IMR-90 (cell line): Measurements from ENCODE around the gene HMCES. TPM values are rescaled to one million over a fixed set of nuclear protein-coding genes. Genes with fewer than 3 reads are reported as not detected.

ENCODE experiments used
- ATAC-seq: fragments of 200-7000 bp; cut with Tn5 transposase; 2 replicates; pipeline ENCODE4 v1.9.1; 2020; ENCODE audit warnings: low read depth, mild to moderate bottlenecking, moderate library complexity
- BruUV-seq: library from RNA; stranded (reverse); fragments of 400-500 nt; replicated peaks from 2 replicates; lab custom pipeline; 2021; lab: Mats Ljungman, UMichigan
- CTCF ChIA-PET: fragments of 300-600 bp; formaldehyde crosslinking; extraction: SDS; loops from one replicate; lab custom pipeline; 2021; ENCODE audit warnings: antibody characterized with exemption; lab: Yijun Ruan, JAX
- POLR2A ChIA-PET: fragments of 300-600 bp; sonication (Branson Sonifier 250); formaldehyde crosslinking; loops from one replicate; lab custom pipeline; 2022; ENCODE audit warnings: antibody characterized with exemption; ENCODE audit not compliant: unreplicated experiment; lab: Charles Lee
- DNase-seq: peaks from one replicate; pipeline ENCODE4 v3.0.0; 2013
- H2AFZ ChIP-seq: replicated peaks from 2 replicates; pipeline ENCODE3; 2013; ENCODE audit warnings: low read length, mild to moderate bottlenecking; ENCODE audit not compliant: poor library complexity
- H2AK5ac ChIP-seq: 2 replicates; pipeline ENCODE4 v1.6.1; 2013; ENCODE audit warnings: low read depth, low read length, inconsistent platforms
- H2AK9ac ChIP-seq: replicated peaks from 2 replicates; pipeline ENCODE3; 2013; ENCODE audit warnings: mild to moderate bottlenecking, low read depth, low read length, moderate library complexity; ENCODE audit not compliant: poor library complexity
- H2BK120ac ChIP-seq: 2 replicates; pipeline ENCODE4 v1.6.1; 2013; ENCODE audit warnings: low read depth, low read length, inconsistent platforms
- H2BK15ac ChIP-seq: 3 replicates; pipeline ENCODE4 v1.6.1; 2013; ENCODE audit warnings: low read depth, low read length, inconsistent platforms
- H2BK20ac ChIP-seq: 2 replicates; pipeline ENCODE4 v1.6.1; 2013; ENCODE audit warnings: low read depth, mild to moderate bottlenecking, inconsistent platforms, low read length, moderate library complexity
- H2BK5ac ChIP-seq: 2 replicates; pipeline ENCODE4 v1.6.1; 2013; ENCODE audit warnings: mild to moderate bottlenecking, low read depth, low read length, inconsistent platforms; ENCODE audit not compliant: poor library complexity, severe bottlenecking
- H3K14ac ChIP-seq: replicated peaks from 2 replicates; pipeline ENCODE4 v1.6.1; 2013; ENCODE audit warnings: low read depth, low read length, inconsistent platforms
- H3K18ac ChIP-seq: 2 replicates; pipeline ENCODE4 v1.6.1; 2013; ENCODE audit warnings: low read depth, low read length, control low read depth
- H3K23ac ChIP-seq: 2 replicates; pipeline ENCODE4 v1.6.1; 2013; ENCODE audit warnings: low read depth, low read length, inconsistent platforms
- H3K27ac ChIP-seq: 2 replicates; pipeline ENCODE4 v1.5.1; 2013; ENCODE audit warnings: mild to moderate bottlenecking, control low read depth, low read length; ENCODE audit not compliant: insufficient read depth
- H3K27me3 ChIP-seq: 2 replicates; pipeline ENCODE4 v1.6.1; 2013; ENCODE audit warnings: low read length; ENCODE audit not compliant: control insufficient read depth, insufficient read depth
- H3K36me3 ChIP-seq: 2 replicates; pipeline ENCODE4 v1.6.1; 2013; ENCODE audit warnings: low read length, mixed read lengths; ENCODE audit not compliant: control insufficient read depth, insufficient read depth
- H3K4ac ChIP-seq: 2 replicates; pipeline ENCODE4 v1.6.1; 2013; ENCODE audit warnings: low read depth, low read length, inconsistent platforms
- H3K4me1 ChIP-seq: 2 replicates; pipeline ENCODE4 v1.6.1; 2013; ENCODE audit warnings: low read length, mixed read lengths; ENCODE audit not compliant: control insufficient read depth, insufficient read depth
- H3K4me2 ChIP-seq: 2 replicates; pipeline ENCODE4 v1.6.1; 2013; ENCODE audit warnings: low read depth, mild to moderate bottlenecking, control low read depth, low read length, moderate library complexity
- H3K4me3 ChIP-seq: 2 replicates; pipeline ENCODE4 v1.5.1; 2013; ENCODE audit warnings: low read depth, mild to moderate bottlenecking, control low read depth, low read length, moderate library complexity; ENCODE audit not compliant: insufficient read depth
- H3K56ac ChIP-seq: 2 replicates; pipeline ENCODE4 v1.6.1; 2013; ENCODE audit warnings: low read length, inconsistent platforms; ENCODE audit not compliant: insufficient read depth; ENCODE audit errors: extremely low read depth
- H3K79me1 ChIP-seq, 2 experiments: 2 replicates each; pipeline ENCODE4 v1.6.1; 2013; ENCODE audit warnings: low read length in 2 of 2, inconsistent platforms in 1 of 2, low read depth in 1 of 2
- H3K9ac ChIP-seq: 2 replicates; pipeline ENCODE4 v1.6.1; 2013; ENCODE audit warnings: low read depth, low read length, control low read depth
- H3K9me1 ChIP-seq: 2 replicates; pipeline ENCODE4 v1.6.1; 2013; ENCODE audit warnings: low read length, inconsistent platforms; ENCODE audit not compliant: insufficient read depth
- H3K9me3 ChIP-seq: 2 replicates; pipeline ENCODE4 v1.6.1; 2013; ENCODE audit warnings: low read length; ENCODE audit not compliant: control insufficient read depth, insufficient read depth
- H4K20me1 ChIP-seq: 2 replicates; pipeline ENCODE4 v1.6.1; 2013; ENCODE audit warnings: low read length, inconsistent platforms; ENCODE audit not compliant: insufficient read depth
- H4K5ac ChIP-seq: 2 replicates; pipeline ENCODE4 v1.6.1; 2013; ENCODE audit warnings: mild to moderate bottlenecking, low read depth, low read length, control low read depth
- H4K8ac ChIP-seq, 2 experiments: 2 replicates each; pipeline ENCODE4 v1.6.1; 2013; ENCODE audit warnings: low read depth in 2 of 2, low read length in 2 of 2, control low read depth in 1 of 2, inconsistent platforms in 1 of 2
- H4K91ac ChIP-seq: 2 replicates; pipeline ENCODE4 v1.6.1; 2013; ENCODE audit warnings: low read depth, low read length, inconsistent platforms; ENCODE audit not compliant: insufficient read depth
- CEBPB ChIP-seq: IDR thresholded peaks from 2 replicates; pipeline ENCODE4 v1.6.1; 2012; ENCODE audit warnings: low read depth, low read length, improper control_type of control experiment
- CHD1 ChIP-seq: IDR thresholded peaks from 2 replicates; pipeline ENCODE4 v1.6.1; 2012; ENCODE audit warnings: low read depth, low read length, improper control_type of control experiment
- MAFK ChIP-seq: IDR thresholded peaks from 2 replicates; pipeline ENCODE4 v1.6.1; 2012; ENCODE audit warnings: low read depth, low read length, improper control_type of control experiment
- RAD21 ChIP-seq: IDR thresholded peaks from 2 replicates; pipeline ENCODE4 v1.6.1; 2012; ENCODE audit warnings: low read length, improper control_type of control experiment
- RCOR1 ChIP-seq: IDR thresholded peaks from 2 replicates; pipeline ENCODE4 v1.6.1; 2012; ENCODE audit warnings: mild to moderate bottlenecking, low read length, improper control_type of control experiment; ENCODE audit not compliant: insufficient replicate concordance
- RFX5 ChIP-seq: IDR thresholded peaks from 2 replicates; pipeline ENCODE4 v1.8.0; 2012; ENCODE audit warnings: low read depth, mild to moderate bottlenecking, low read length, moderate library complexity
- SMC3 ChIP-seq: fragments of 150-350 bp; IDR thresholded peaks from 2 replicates; pipeline ENCODE4 v1.6.1; 2016; ENCODE audit warnings: low read depth, mild to moderate bottlenecking, antibody characterized with exemption, low read length, moderate library complexity
- USF2 ChIP-seq: fragments of 150-350 bp; IDR thresholded peaks from 2 replicates; pipeline ENCODE4 v1.6.1; 2017; ENCODE audit warnings: mild to moderate bottlenecking, antibody characterized with exemption, low read length, low read depth
- WGBS, 2 experiments: methylation state at CpG; one replicate each; pipeline versions ENCODE4 v1.1.5 to v1.1.7; 2013; ENCODE audit warnings: missing lambda C conversion rate in 2 of 2; ENCODE audit not compliant: insufficient read length in 1 of 2; ENCODE audit errors: extremely low coverage in 2 of 2; 5-methylcytosine and 5-hydroxymethylcytosine counted together
- dilution Hi-C: fragments of 300-500 bp; cut with HindIII; formaldehyde crosslinking; loops from one replicate; pipeline ENCODE4 v1.14.3; 2018; ENCODE audit warnings: low sequenced_read_pairs; ENCODE audit not compliant: unreplicated experiment
- in situ Hi-C: fragments of 300-500 bp; cut with MboI; formaldehyde crosslinking; loops from 3 replicates; pipeline ENCODE4 v1.14.3; 2019; ENCODE audit warnings: low sequenced_read_pairs, inconsistent platforms, mixed read lengths
- intact Hi-C: fragments of 100-400 bp; cut with micrococcal nuclease; formaldehyde crosslinking; loops from 2 replicates; pipeline ENCODE4 v1.10.0; 2022
- polyA plus RNA-seq, 3 experiments: library from polyadenylated mRNA; depleted of rRNA; stranded (reverse); fragments of >200 nt; gene quantifications; 2 replicates each; pipeline ENCODE4 v1.2.3, GENCODE V29; 2012; ENCODE audit warnings: low replicate concordance in 1 of 3
- total RNA-seq: library from RNA; depleted of rRNA; stranded (reverse); fragments of >200 nt; gene quantifications from 2 replicates; pipeline ENCODE4 v1.2.3, GENCODE V29; 2012
- TF ChIP-seq, protein P1 (sequence below): fragments of 150-350 bp; IDR thresholded peaks from 2 replicates; pipeline ENCODE4 v1.6.1; 2016; ENCODE audit warnings: low read depth, mild to moderate bottlenecking, low read length, moderate library complexity, borderline replicate concordance

HMCES gene
- total and polyA plus RNA-seq, 2 of the 4 experiments (the other 2 are of a cell fraction), result 26.0 to 30.5 TPM

DNA sequence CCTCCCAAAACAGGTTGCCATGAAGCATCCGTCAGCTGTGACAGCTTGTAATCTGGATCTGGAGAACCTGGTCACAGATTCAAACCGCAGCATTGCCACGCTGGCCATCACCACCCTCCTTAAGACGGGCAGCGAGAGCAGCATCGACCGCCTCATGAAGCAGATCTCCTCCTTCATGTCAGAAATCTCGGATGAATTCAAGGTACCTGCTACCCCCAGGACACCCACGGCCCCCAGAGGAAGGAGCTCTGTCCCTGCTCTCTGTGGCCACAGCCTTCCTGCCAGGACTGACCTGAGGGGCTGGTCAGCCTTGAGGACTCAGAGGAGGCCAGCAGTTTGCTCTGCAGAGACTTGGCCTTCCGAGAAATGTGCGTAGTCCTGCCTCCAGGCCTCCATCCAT, 18.1 kb upstream of the HMCES start:
- Histone ChIP-seq H3K36me3 (peaks cover 82% of the 10 kb centered on the region), H4K91ac (no peak overlapping the region)

More for the DNA sequence above, 18.1 kb upstream of the HMCES start:
- 95% methylated on average over 4 of the region's 11 CpGs; no CpG with 5 or more reads in 1 of the 2 experiments for WGBS, 2 experiments
- peaks cover 6% of the 10 kb centered on the region; the same call in 1 of the 2 replicates for H3K4me1 ChIP-seq
- H3K56ac ChIP-seq, result no peak overlapping the region
- no peak overlapping the region for H2AK5ac ChIP-seq
- no peak overlapping the region for H3K18ac ChIP-seq
- H4K8ac ChIP-seq, result no peak overlapping the region
- no TSS peak for BruUV-seq
- no peak overlapping the region for H3K4ac ChIP-seq
- H2AK9ac ChIP-seq, result peak overlapping the region; percentile 20
- H3K9me1 ChIP-seq, result peaks cover 15% of the 10 kb centered on the region
- ATAC-seq (no peak), DNase-seq (no peak)
- H3K23ac ChIP-seq, result no peak overlapping the region
- H3K27me3 ChIP-seq, result no peaks in the 10 kb centered on the region
- H3K9me3 ChIP-seq, result no peaks in the 10 kb centered on the region
- no peak overlapping the region for H3K14ac ChIP-seq
- H2BK15ac ChIP-seq, result no peak overlapping the region
- TF ChIP-seq RAD21, result no peak
- TF ChIP-seq MAFK, result no peak
- no peak for TF ChIP-seq CHD1
- no peak for TF ChIP-seq CEBPB
- TF ChIP-seq, protein P1, sequence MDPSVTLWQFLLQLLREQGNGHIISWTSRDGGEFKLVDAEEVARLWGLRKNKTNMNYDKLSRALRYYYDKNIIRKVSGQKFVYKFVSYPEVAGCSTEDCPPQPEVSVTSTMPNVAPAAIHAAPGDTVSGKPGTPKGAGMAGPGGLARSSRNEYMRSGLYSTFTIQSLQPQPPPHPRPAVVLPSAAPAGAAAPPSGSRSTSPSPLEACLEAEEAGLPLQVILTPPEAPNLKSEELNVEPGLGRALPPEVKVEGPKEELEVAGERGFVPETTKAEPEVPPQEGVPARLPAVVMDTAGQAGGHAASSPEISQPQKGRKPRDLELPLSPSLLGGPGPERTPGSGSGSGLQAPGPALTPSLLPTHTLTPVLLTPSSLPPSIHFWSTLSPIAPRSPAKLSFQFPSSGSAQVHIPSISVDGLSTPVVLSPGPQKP, result no peak
- no peak for TF ChIP-seq USF2
- no peak for TF ChIP-seq RCOR1
- no peak for TF ChIP-seq RFX5
- TF ChIP-seq SMC3, result no peak
- in situ Hi-C loops (no loop called here), intact Hi-C loops (no loop called here), dilution Hi-C loops (no loop called here)
- H3K79me1 ChIP-seq, result peaks cover 54 to 85% of the 10 kb centered on the region in 2 experiments
- H2BK5ac ChIP-seq, result no peak overlapping the region
- no peak overlapping the region for H3K4me3 ChIP-seq
- H2BK20ac ChIP-seq, result no peak overlapping the region
- CTCF ChIA-PET, result no interaction called here
- H3K27ac ChIP-seq, result no peak overlapping the region
- H2BK120ac ChIP-seq, result no peak overlapping the region
- no peak overlapping the region for H3K9ac ChIP-seq
- H4K20me1 ChIP-seq, result peaks cover 66% of the 10 kb centered on the region
- no peak overlapping the region for H3K4me2 ChIP-seq
- no peak overlapping the region for H2AFZ ChIP-seq
- POLR2A ChIA-PET, result interaction anchor here (0.6 to 2.3 kb wide), 2 partner anchors 11 to 576 kb away, joined by 3 to 7 read pairs; partner anchors contain the start of gene COPG1
- H4K5ac ChIP-seq, result no peak overlapping the region
